GM21526 (cell line): ENCODE data around the gene SLC2A1.
A peak's percentile ranks its signal among the peaks of the same experiment; 100 is the strongest.

Source experiments
- ATAC-seq: cut with Tn5 transposase; IDR thresholded peaks from one replicate; pipeline ENCODE4 v1.9.1; 2021; ENCODE audit warnings: moderate library complexity; ENCODE audit not compliant: unreplicated experiment, low FRiP score

The SLC2A1 gene

GRCh38 chr1:42961312-42962091 lies 2.8 kb upstream of the SLC2A1 start:
- ATAC-seq: no peak

GRCh38 chr1:42960566-42961311 lies 2.1 kb upstream of the SLC2A1 start:
- ATAC-seq: no peak

- no peak for ATAC-seq
These were observed 1.4 kb upstream of the SLC2A1 start for GRCh38 chr1:42960122-42960390.

- ATAC-seq: peak; percentile 43
These were observed 684 bp downstream of the SLC2A1 start for GRCh38 chr1:42957880-42958487.

- no peak for ATAC-seq
These were observed 1.3 kb downstream of the SLC2A1 start for GRCh38 chr1:42957229-42957879.

GRCh38 chr1:42956739-42957138 lies 1.9 kb downstream of the SLC2A1 start:
- no peak for ATAC-seq

- no peak for ATAC-seq
These were observed 3.2 kb downstream of the SLC2A1 start for GRCh38 chr1:42955311-42956063.

- no peak for ATAC-seq
These were observed 5.2 kb downstream of the SLC2A1 start for GRCh38 chr1:42953182-42954180.

- no peak for ATAC-seq
These were observed 6.2 kb downstream of the SLC2A1 start for GRCh38 chr1:42952303-42953001.

GRCh38 chr1:42951588-42951987 lies 7.1 kb downstream of the SLC2A1 start:
- no peak for ATAC-seq

GRCh38 chr1:42950116-42950481 lies 8.6 kb downstream of the SLC2A1 start:
- ATAC-seq: no peak

- ATAC-seq: no peak
These were observed 9.2 kb downstream of the SLC2A1 start for GRCh38 chr1:42949312-42950115.

GRCh38 chr1:42947965-42948732 lies 10.5 kb downstream of the SLC2A1 start:
- ATAC-seq: no peak

- no peak for ATAC-seq
These were observed 11.6 kb downstream of the SLC2A1 start for GRCh38 chr1:42947117-42947516.

GRCh38 chr1:42946120-42946898 lies 12.4 kb downstream of the SLC2A1 start:
- ATAC-seq: no peak

GRCh38 chr1:42945164-42945563 lies 13.5 kb downstream of the SLC2A1 start:
- no peak for ATAC-seq
